ENCODE measurements around the gene ANG. TPM values are rescaled to one million over a fixed set of nuclear protein-coding genes. Genes with fewer than 3 reads are reported as not detected.
A peak's percentile ranks its signal among the peaks of the same experiment; 100 is the strongest.

The ANG gene
- total and polyA plus RNA-seq, 10 of the 15 experiments (the other 5 are each of a cell fraction or from before 2014, with no cell fraction given), result 1.0 to 5.9 (median 2.2) TPM

DNA sequence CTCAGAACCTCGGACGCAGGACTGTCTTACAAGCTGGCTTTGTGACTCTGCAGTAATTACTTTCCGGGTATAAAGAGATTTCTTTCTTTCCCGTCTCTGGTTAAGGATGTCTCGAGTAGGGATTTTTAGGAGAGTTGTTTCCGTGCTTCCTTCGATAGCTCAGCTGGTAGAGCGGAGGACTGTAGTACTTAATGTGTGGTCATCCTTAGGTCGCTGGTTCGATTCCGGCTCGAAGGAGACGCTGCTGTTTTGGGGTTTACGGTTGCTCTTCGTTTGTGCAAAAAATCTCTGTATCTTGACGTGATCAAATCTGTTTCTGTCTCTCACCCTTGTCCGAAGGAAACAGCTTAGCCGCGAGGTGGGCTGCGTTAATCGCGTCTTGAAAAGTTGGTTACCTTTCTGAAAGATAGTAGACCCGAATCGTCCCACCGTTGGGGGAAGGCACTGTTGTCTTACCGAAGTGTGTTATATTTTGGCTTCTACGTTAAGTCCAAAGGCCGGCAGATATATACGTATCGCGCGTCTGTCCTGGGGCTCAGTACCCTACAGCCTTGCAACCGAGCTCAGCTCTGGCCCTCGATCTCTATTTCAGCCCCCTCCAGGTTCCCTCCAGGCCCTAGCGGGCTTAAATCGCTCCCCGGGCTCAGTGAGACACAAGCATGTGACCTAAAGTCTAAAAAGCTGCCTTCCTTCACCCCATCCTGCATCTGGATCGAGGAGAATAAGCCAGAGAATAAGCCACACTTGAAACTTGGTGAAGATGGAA lies 5.3 kb upstream of the ANG start (continued):
- TF ChIP-seq ASH2L (IDR thresholded peaks at IDR 0.05; ENCODE audit: borderline replicate concordance, low read depth), result 0 out of 2 replicates have a peak, but pooled peaks have one; percentile 4
- TF ChIP-seq SREBF2 (IDR thresholded peaks at IDR 0.05; ENCODE audit: low read length), result peak; percentile 92
- 0 out of 2 replicates have a peak, but pooled peaks have one; percentile 61 for TF ChIP-seq TBL1XR1 (IDR thresholded peaks at IDR 0.05; ENCODE audit: low read depth, low read length)
- peak; percentile 79; the same call in 1 of the 2 replicates for TF ChIP-seq RAD51 (IDR thresholded peaks at IDR 0.05)
- peak; percentile 64; the same call in 1 of the 2 replicates for TF ChIP-seq MXI1 (IDR thresholded peaks at IDR 0.05; ENCODE audit: low read depth, low read length)
- peak; percentile 97 for TF ChIP-seq TARDBP (IDR thresholded peaks at IDR 0.05; ENCODE audit: borderline replicate concordance)
- TF ChIP-seq, protein P1, sequence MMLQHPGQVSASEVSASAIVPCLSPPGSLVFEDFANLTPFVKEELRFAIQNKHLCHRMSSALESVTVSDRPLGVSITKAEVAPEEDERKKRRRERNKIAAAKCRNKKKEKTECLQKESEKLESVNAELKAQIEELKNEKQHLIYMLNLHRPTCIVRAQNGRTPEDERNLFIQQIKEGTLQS (IDR thresholded peaks at IDR 0.05; ENCODE audit: borderline replicate concordance, extremely low read depth, low read depth, low read length), result no peak
- TF ChIP-seq RELA (IDR thresholded peaks at IDR 0.05; ENCODE audit: borderline replicate concordance, partially characterized antibody), result peak; percentile 58
- no peak for TF ChIP-seq NR2F1 (conservative IDR thresholded peaks at IDR 0.05)
- TF ChIP-seq SMARCA5 (IDR thresholded peaks at IDR 0.05), result peak; percentile 87
- peak; percentile 51; the same call in 1 of the 2 replicates for TF ChIP-seq FOXM1 (IDR thresholded peaks at IDR 0.05; ENCODE audit: low read depth, low read length)
